Kidney (tissue), 14 donors: ENCODE data around the gene ARHGEF11. TPM values are rescaled to one million over a fixed set of nuclear protein-coding genes. Genes with fewer than 3 reads are reported as not detected.

Source experiments
- DNase-seq, 5 donors: peaks; one replicate each; pipeline ENCODE4 v3.0.0-alpha.2; 2013 to 2020
- FAIRE-seq: peaks from 2 replicates; lab custom pipeline; 2012; peaks lifted over from hg19 to GRCh38; lab: Jason Lieb, UNC
- H3K27ac ChIP-seq, 2 donors: one replicate each; pipeline ENCODE4 v1.7.0; 2013; ENCODE audit warnings: low read depth in 2 of 2, low read length in 2 of 2, inconsistent platforms in 1 of 2
- H3K27me3 ChIP-seq: one replicate; pipeline ENCODE4 v1.7.1; 2013; ENCODE audit warnings: low read length, inconsistent platforms; ENCODE audit not compliant: control insufficient read depth, insufficient read depth
- H3K36me3 ChIP-seq, 3 donors: one replicate each; pipeline versions ENCODE4 v1.7.0 to v1.7.1; 2013; ENCODE audit warnings: low read length in 3 of 3, control low read depth in 1 of 3, inconsistent platforms in 1 of 3; ENCODE audit not compliant: insufficient read depth in 3 of 3, control insufficient read depth in 2 of 3
- H3K4me1 ChIP-seq, 3 donors: one replicate each; pipeline versions ENCODE4 v1.7.0 to v1.7.1; 2013; ENCODE audit warnings: low read length in 3 of 3, inconsistent platforms in 1 of 3, low read depth in 1 of 3; ENCODE audit not compliant: control insufficient read depth in 2 of 3, insufficient read depth in 2 of 3
- H3K4me3 ChIP-seq, 3 donors: one replicate each; pipeline versions ENCODE4 v1.7.0 to v1.8.1; 2013; ENCODE audit warnings: low read length in 3 of 3, control low read depth in 1 of 3, inconsistent platforms in 1 of 3
- H3K9ac ChIP-seq, 3 donors: one replicate each; pipeline versions ENCODE4 v1.7.0 to v1.7.1; 2013; ENCODE audit warnings: low read length in 3 of 3, control low read depth in 1 of 3, inconsistent platforms in 1 of 3
- H3K9me3 ChIP-seq, 3 donors: one replicate each; pipeline versions ENCODE4 v1.7.0 to v1.7.1; 2013; ENCODE audit warnings: low read length in 3 of 3, control low read depth in 1 of 3, inconsistent platforms in 1 of 3; ENCODE audit not compliant: control insufficient read depth in 2 of 3, insufficient read depth in 1 of 3
- intact Hi-C: fragments of 100-400 bp; cut with DNase I; formaldehyde crosslinking; loops from one replicate; pipeline ENCODE4 v1.11.1; 2022
- polyA plus RNA-seq: library from polyadenylated mRNA; stranded (reverse); fragments of 350-450 nt; fragmentation: Illumina TruSeq; extraction: RNeasy Lipid Tissue Mini Kit (QIAGEN cat#74804); gene quantifications from one replicate; pipeline ENCODE4 v1.2.3, GENCODE V29; 2014; ENCODE audit warnings: low read depth, low replicate concordance; ENCODE audit not compliant: insufficient read depth
- total RNA-seq: library from RNA; stranded (reverse); fragmentation: NEBNext Ultra II Directional; extraction: Animal tissue kit (Norgen Biotek cat#: 25700); gene quantifications from one replicate; pipeline ENCODE4 v1.2.1, GENCODE V29; 2021
- TF ChIP-seq, protein P1 (sequence below): IDR thresholded peaks from 3 replicates; pipeline ENCODE4 v1.5.1; 2012; ENCODE audit warnings: mild to moderate bottlenecking, moderate library complexity, borderline replicate concordance; ENCODE audit not compliant: insufficient read depth; ENCODE audit errors: extremely low read depth
- donor health status: control.
- donor health status: control.
- donor health status: control.
- donor health status: control.
- donor health status: control.
- donor health status: DM: yes; HTN: yes; CAD: no.
- donor health status: Normal renal cell carcinoma (clear cell type).

Gene ARHGEF11
- total and polyA plus RNA-seq, 2 donors from 2014 or later = 8.8 to 36.4 TPM

DNA sequence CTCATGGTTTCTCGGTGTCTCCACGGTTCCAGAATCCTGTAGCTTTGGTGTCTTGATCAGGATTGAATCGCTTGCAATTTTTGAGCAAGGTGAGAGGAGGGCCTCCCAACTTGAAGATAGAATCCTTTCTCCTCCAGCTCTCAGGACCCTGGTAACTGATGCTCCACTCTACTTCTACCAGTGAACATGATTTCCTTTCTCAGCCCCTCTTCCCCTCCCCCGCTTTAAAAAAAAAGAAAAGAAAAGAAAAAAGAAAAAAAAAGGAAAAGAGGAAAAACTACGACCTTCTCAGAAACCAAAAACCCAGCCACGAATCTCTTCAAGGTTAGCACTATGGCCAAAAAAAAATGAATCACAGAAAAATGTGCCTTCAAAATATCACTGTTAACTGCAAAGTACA is 1.2 kb downstream of the ARHGEF11 start:
- TF ChIP-seq, protein P1, sequence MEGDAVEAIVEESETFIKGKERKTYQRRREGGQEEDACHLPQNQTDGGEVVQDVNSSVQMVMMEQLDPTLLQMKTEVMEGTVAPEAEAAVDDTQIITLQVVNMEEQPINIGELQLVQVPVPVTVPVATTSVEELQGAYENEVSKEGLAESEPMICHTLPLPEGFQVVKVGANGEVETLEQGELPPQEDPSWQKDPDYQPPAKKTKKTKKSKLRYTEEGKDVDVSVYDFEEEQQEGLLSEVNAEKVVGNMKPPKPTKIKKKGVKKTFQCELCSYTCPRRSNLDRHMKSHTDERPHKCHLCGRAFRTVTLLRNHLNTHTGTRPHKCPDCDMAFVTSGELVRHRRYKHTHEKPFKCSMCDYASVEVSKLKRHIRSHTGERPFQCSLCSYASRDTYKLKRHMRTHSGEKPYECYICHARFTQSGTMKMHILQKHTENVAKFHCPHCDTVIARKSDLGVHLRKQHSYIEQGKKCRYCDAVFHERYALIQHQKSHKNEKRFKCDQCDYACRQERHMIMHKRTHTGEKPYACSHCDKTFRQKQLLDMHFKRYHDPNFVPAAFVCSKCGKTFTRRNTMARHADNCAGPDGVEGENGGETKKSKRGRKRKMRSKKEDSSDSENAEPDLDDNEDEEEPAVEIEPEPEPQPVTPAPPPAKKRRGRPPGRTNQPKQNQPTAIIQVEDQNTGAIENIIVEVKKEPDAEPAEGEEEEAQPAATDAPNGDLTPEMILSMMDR = no peak
- Histone ChIP-seq H3K4me3 (peak overlapping the region; percentile 71 to 86 (median 85)), H3K9me3 (no peaks in the 10 kb centered on the region), H3K27me3 (no peaks in the 10 kb centered on the region), H3K9ac (peak overlapping the region; percentile 15 to 84 (median 46)), H3K36me3 (no peaks in the 10 kb centered on the region), H3K4me1 (peaks cover 3 to 29% (median 11%) of the 10 kb centered on the region in 3 donors), H3K27ac (no peak overlapping the region)
- DNase-seq = peak in 1 of 5 donors; percentile 14
- intact Hi-C loops = no loop called here
- no peak for FAIRE-seq

DNA sequence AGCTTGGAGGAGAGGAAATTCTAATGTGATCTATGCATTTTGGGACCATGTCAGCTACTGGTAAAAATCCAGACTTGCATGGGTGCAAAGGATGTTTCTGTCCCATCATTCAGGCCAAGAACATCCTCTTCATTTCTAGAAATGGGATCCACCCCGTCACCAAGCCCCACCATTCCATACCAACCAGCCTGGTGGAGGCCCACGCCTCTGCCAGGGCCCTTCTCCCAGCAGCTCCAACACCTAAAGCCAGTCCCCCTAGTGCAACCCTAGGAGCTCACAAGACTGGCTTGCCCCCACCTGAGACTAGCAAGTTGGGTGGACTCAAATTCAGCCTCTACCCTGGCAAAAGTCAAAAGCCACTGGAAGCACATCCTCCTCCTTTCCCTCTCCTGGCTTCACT is 1.9 kb downstream of the ARHGEF11 start:
- Histone ChIP-seq H3K4me1 (peaks cover 3 to 29% (median 11%) of the 10 kb centered on the region in 3 donors), H3K36me3 (no peaks in the 10 kb centered on the region), H3K9me3 (no peaks in the 10 kb centered on the region), H3K27me3 (no peaks in the 10 kb centered on the region), H3K4me3 (peak overlapping the region; percentile 45 to 86 (median 71)), H3K27ac (no peak overlapping the region), H3K9ac (peak overlapping the region in 2 of 3 donors; percentile 2 to 84)
- intact Hi-C loops = no loop called here
- TF ChIP-seq, protein P1 = no peak
- FAIRE-seq (no peak), DNase-seq (no peak)

DNA sequence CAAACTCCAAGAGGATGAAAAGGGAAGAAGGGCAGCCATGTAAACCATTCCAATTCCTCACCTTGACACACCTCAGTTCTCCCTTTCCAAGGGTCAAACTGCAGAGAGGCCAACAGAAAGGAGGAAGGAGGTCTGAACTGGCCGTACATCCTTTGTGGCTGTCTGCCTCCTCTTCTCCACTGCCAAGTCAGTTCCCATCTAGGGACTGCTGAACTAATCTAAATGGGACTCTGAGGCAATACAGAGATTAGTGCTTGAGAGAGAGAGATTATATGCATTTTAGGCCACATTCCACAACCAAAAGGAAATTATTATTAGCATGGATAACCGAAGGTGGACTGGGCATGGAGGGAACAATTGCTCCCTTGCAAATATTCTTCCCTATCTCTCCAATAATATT is 2.7 kb downstream of the ARHGEF11 start:
- Histone ChIP-seq H3K4me3 (peak overlapping the region in 2 of 3 donors; percentile 43 to 86), H3K9me3 (no peaks in the 10 kb centered on the region), H3K9ac (no peak overlapping the region), H3K27ac (no peak overlapping the region), H3K4me1 (peaks cover 3 to 29% (median 11%) of the 10 kb centered on the region in 3 donors), H3K36me3 (no peaks in the 10 kb centered on the region), H3K27me3 (no peaks in the 10 kb centered on the region)
- FAIRE-seq (no peak), DNase-seq (no peak)
- intact Hi-C loops = no loop called here
- TF ChIP-seq, protein P1 = no peak

DNA sequence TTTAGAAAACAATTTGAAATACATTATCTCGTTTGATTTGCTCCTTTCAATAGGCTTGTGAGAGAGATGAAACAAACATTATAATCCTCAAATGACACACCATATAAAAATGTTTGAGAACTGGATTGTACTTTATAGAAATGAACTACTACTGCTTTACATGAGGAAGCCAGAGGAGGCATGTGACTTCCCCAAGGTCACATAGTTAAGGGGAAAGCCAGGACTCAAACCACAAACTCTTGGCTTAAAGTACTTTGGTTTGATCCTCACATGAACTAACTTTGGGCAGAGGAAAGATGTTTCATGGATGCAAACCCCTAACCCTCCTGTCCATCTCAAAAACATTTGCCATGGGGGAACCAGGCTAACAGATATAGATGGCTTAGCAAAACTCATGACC is 4.7 kb downstream of the ARHGEF11 start:
- FAIRE-seq = no peak
- DNase-seq = no peak
- H3K27ac ChIP-seq = no peak overlapping the region
- H3K27me3 ChIP-seq = no peaks in the 10 kb centered on the region
- H3K4me1 ChIP-seq = peaks cover 3 to 29% (median 11%) of the 10 kb centered on the region in 3 donors
- intact Hi-C loops = no loop called here
- TF ChIP-seq, protein P1 = no peak
- H3K9me3 ChIP-seq = no peaks in the 10 kb centered on the region
- H3K36me3 ChIP-seq = no peaks in the 10 kb centered on the region
- no peak overlapping the region for H3K4me3 ChIP-seq
- no peak overlapping the region for H3K9ac ChIP-seq
